COLO829 (cell line): ENCODE results near the gene ARHGAP15.
A peak's percentile ranks its signal among the peaks of the same experiment; 100 is the strongest.

Source experiments
- DNase-seq: peaks from one replicate; pipeline ENCODE4 v3.0.0; 2012; ENCODE audit warnings: low spot score

Gene ARHGAP15

GRCh38 chr2:143345887-143346787, 216.9 kb downstream of the ARHGAP15 start:
- DNase-seq: no peak

GRCh38 chr2:143347271-143347695, 218.1 kb downstream of the ARHGAP15 start:
- DNase-seq: no peak

GRCh38 chr2:143347901-143348414, 218.7 kb downstream of the ARHGAP15 start:
- DNase-seq: no peak

GRCh38 chr2:143354050-143354750, 225.0 kb downstream of the ARHGAP15 start:
- DNase-seq: no peak

- no peak for DNase-seq
Observed at GRCh38 chr2:143355870-143356269, 226.7 kb downstream of the ARHGAP15 start.

GRCh38 chr2:143356336-143356735, 227.1 kb downstream of the ARHGAP15 start:
- no peak for DNase-seq

GRCh38 chr2:143356736-143357446, 227.7 kb downstream of the ARHGAP15 start:
- DNase-seq: no peak

GRCh38 chr2:143357966-143358365, 228.7 kb downstream of the ARHGAP15 start:
- no peak for DNase-seq

- DNase-seq: no peak
Observed at GRCh38 chr2:143361346-143361745, 232.1 kb downstream of the ARHGAP15 start.

- DNase-seq: no peak
Observed at GRCh38 chr2:143371616-143372015, 242.4 kb downstream of the ARHGAP15 start.

- no peak for DNase-seq
Observed at GRCh38 chr2:143375384-143375880, 246.2 kb downstream of the ARHGAP15 start.

- no peak for DNase-seq
Observed at GRCh38 chr2:143378996-143379395, 249.8 kb downstream of the ARHGAP15 start.

GRCh38 chr2:143379955-143380354, 250.7 kb downstream of the ARHGAP15 start:
- no peak for DNase-seq

- no peak for DNase-seq
Observed at GRCh38 chr2:143382573-143382972, 253.4 kb downstream of the ARHGAP15 start.

GRCh38 chr2:143383016-143383415, 253.8 kb downstream of the ARHGAP15 start:
- no peak for DNase-seq

- DNase-seq: no peak
Observed at GRCh38 chr2:143384111-143384510, 254.9 kb downstream of the ARHGAP15 start.

GRCh38 chr2:143390171-143390570, 261.0 kb downstream of the ARHGAP15 start:
- DNase-seq: no peak

- no peak for DNase-seq
Observed at GRCh38 chr2:143392358-143392757, 263.1 kb downstream of the ARHGAP15 start.

- no peak for DNase-seq
Observed at GRCh38 chr2:143394062-143394461, 264.8 kb downstream of the ARHGAP15 start.

- DNase-seq: peak; percentile 28
Observed at GRCh38 chr2:143397884-143398614, 268.8 kb downstream of the ARHGAP15 start.

GRCh38 chr2:143398781-143399180, 269.6 kb downstream of the ARHGAP15 start:
- DNase-seq: no peak
